GM11168 (cell line): ENCODE results near the gene PGC.

Experiments
- in situ Hi-C: fragments of 300-500 bp; cut with MboI; formaldehyde crosslinking; loops from one replicate; pipeline ENCODE4 v1.12.0; 2022; ENCODE audit warnings: low sequenced_read_pairs; ENCODE audit not compliant: unreplicated experiment

PGC gene

GRCh38 chr6:41687501-41688175 is 59.6 kb downstream of the PGC start:
- in situ Hi-C loops, result no loop called here
